IMR-90 (cell line): ENCODE data around the gene BHLHA15. TPM values are rescaled to one million over a fixed set of nuclear protein-coding genes. Genes with fewer than 3 reads are reported as not detected.

Experiments
- ATAC-seq: fragments of 200-7000 bp; cut with Tn5 transposase; 2 replicates; pipeline ENCODE4 v1.9.1; 2020; ENCODE audit warnings: low read depth, mild to moderate bottlenecking, moderate library complexity
- BruUV-seq: library from RNA; stranded (reverse); fragments of 400-500 nt; replicated peaks from 2 replicates; lab custom pipeline; 2021; lab: Mats Ljungman, UMichigan
- CTCF ChIA-PET: fragments of 300-600 bp; formaldehyde crosslinking; extraction: SDS; loops from one replicate; lab custom pipeline; 2021; ENCODE audit warnings: antibody characterized with exemption; lab: Yijun Ruan, JAX
- POLR2A ChIA-PET: fragments of 300-600 bp; sonication (Branson Sonifier 250); formaldehyde crosslinking; loops from one replicate; lab custom pipeline; 2022; ENCODE audit warnings: antibody characterized with exemption; ENCODE audit not compliant: unreplicated experiment; lab: Charles Lee
- DNase-seq: peaks from one replicate; pipeline ENCODE4 v3.0.0; 2013
- H2AFZ ChIP-seq: replicated peaks from 2 replicates; pipeline ENCODE3; 2013; ENCODE audit warnings: low read length, mild to moderate bottlenecking; ENCODE audit not compliant: poor library complexity
- H2AK5ac ChIP-seq: 2 replicates; pipeline ENCODE4 v1.6.1; 2013; ENCODE audit warnings: low read depth, low read length, inconsistent platforms
- H2AK9ac ChIP-seq: replicated peaks from 2 replicates; pipeline ENCODE3; 2013; ENCODE audit warnings: mild to moderate bottlenecking, low read depth, low read length, moderate library complexity; ENCODE audit not compliant: poor library complexity
- H2BK120ac ChIP-seq: 2 replicates; pipeline ENCODE4 v1.6.1; 2013; ENCODE audit warnings: low read depth, low read length, inconsistent platforms
- H2BK15ac ChIP-seq: 3 replicates; pipeline ENCODE4 v1.6.1; 2013; ENCODE audit warnings: low read depth, low read length, inconsistent platforms
- H2BK20ac ChIP-seq: 2 replicates; pipeline ENCODE4 v1.6.1; 2013; ENCODE audit warnings: low read depth, mild to moderate bottlenecking, inconsistent platforms, low read length, moderate library complexity
- H2BK5ac ChIP-seq: 2 replicates; pipeline ENCODE4 v1.6.1; 2013; ENCODE audit warnings: mild to moderate bottlenecking, low read depth, low read length, inconsistent platforms; ENCODE audit not compliant: poor library complexity, severe bottlenecking
- H3K14ac ChIP-seq: replicated peaks from 2 replicates; pipeline ENCODE4 v1.6.1; 2013; ENCODE audit warnings: low read depth, low read length, inconsistent platforms
- H3K18ac ChIP-seq: 2 replicates; pipeline ENCODE4 v1.6.1; 2013; ENCODE audit warnings: low read depth, low read length, control low read depth
- H3K23ac ChIP-seq: 2 replicates; pipeline ENCODE4 v1.6.1; 2013; ENCODE audit warnings: low read depth, low read length, inconsistent platforms
- H3K27ac ChIP-seq: 2 replicates; pipeline ENCODE4 v1.5.1; 2013; ENCODE audit warnings: mild to moderate bottlenecking, control low read depth, low read length; ENCODE audit not compliant: insufficient read depth
- H3K27me3 ChIP-seq: 2 replicates; pipeline ENCODE4 v1.6.1; 2013; ENCODE audit warnings: low read length; ENCODE audit not compliant: control insufficient read depth, insufficient read depth
- H3K36me3 ChIP-seq: 2 replicates; pipeline ENCODE4 v1.6.1; 2013; ENCODE audit warnings: low read length, mixed read lengths; ENCODE audit not compliant: control insufficient read depth, insufficient read depth
- H3K4ac ChIP-seq: 2 replicates; pipeline ENCODE4 v1.6.1; 2013; ENCODE audit warnings: low read depth, low read length, inconsistent platforms
- H3K4me1 ChIP-seq: 2 replicates; pipeline ENCODE4 v1.6.1; 2013; ENCODE audit warnings: low read length, mixed read lengths; ENCODE audit not compliant: control insufficient read depth, insufficient read depth
- H3K4me2 ChIP-seq: 2 replicates; pipeline ENCODE4 v1.6.1; 2013; ENCODE audit warnings: low read depth, mild to moderate bottlenecking, control low read depth, low read length, moderate library complexity
- H3K4me3 ChIP-seq: 2 replicates; pipeline ENCODE4 v1.5.1; 2013; ENCODE audit warnings: low read depth, mild to moderate bottlenecking, control low read depth, low read length, moderate library complexity; ENCODE audit not compliant: insufficient read depth
- H3K56ac ChIP-seq: 2 replicates; pipeline ENCODE4 v1.6.1; 2013; ENCODE audit warnings: low read length, inconsistent platforms; ENCODE audit not compliant: insufficient read depth; ENCODE audit errors: extremely low read depth
- H3K79me1 ChIP-seq, 2 experiments: 2 replicates each; pipeline ENCODE4 v1.6.1; 2013; ENCODE audit warnings: low read length in 2 of 2, inconsistent platforms in 1 of 2, low read depth in 1 of 2
- H3K9ac ChIP-seq: 2 replicates; pipeline ENCODE4 v1.6.1; 2013; ENCODE audit warnings: low read depth, low read length, control low read depth
- H3K9me1 ChIP-seq: 2 replicates; pipeline ENCODE4 v1.6.1; 2013; ENCODE audit warnings: low read length, inconsistent platforms; ENCODE audit not compliant: insufficient read depth
- H3K9me3 ChIP-seq: 2 replicates; pipeline ENCODE4 v1.6.1; 2013; ENCODE audit warnings: low read length; ENCODE audit not compliant: control insufficient read depth, insufficient read depth
- H4K20me1 ChIP-seq: 2 replicates; pipeline ENCODE4 v1.6.1; 2013; ENCODE audit warnings: low read length, inconsistent platforms; ENCODE audit not compliant: insufficient read depth
- H4K5ac ChIP-seq: 2 replicates; pipeline ENCODE4 v1.6.1; 2013; ENCODE audit warnings: mild to moderate bottlenecking, low read depth, low read length, control low read depth
- H4K8ac ChIP-seq, 2 experiments: 2 replicates each; pipeline ENCODE4 v1.6.1; 2013; ENCODE audit warnings: low read depth in 2 of 2, low read length in 2 of 2, control low read depth in 1 of 2, inconsistent platforms in 1 of 2
- H4K91ac ChIP-seq: 2 replicates; pipeline ENCODE4 v1.6.1; 2013; ENCODE audit warnings: low read depth, low read length, inconsistent platforms; ENCODE audit not compliant: insufficient read depth
- BHLHE40 ChIP-seq: fragments of 150-350 bp; IDR thresholded peaks from 2 replicates; pipeline ENCODE4 v1.6.1; 2016; ENCODE audit warnings: mild to moderate bottlenecking, low read depth, low read length
- CEBPB ChIP-seq: IDR thresholded peaks from 2 replicates; pipeline ENCODE4 v1.6.1; 2012; ENCODE audit warnings: low read depth, low read length, improper control_type of control experiment
- FOS ChIP-seq: fragments of 150-350 bp; IDR thresholded peaks from 2 replicates; pipeline ENCODE4 v1.6.1; 2016; ENCODE audit warnings: low read depth, low read length
- MAFK ChIP-seq: IDR thresholded peaks from 2 replicates; pipeline ENCODE4 v1.6.1; 2012; ENCODE audit warnings: low read depth, low read length, improper control_type of control experiment
- MAZ ChIP-seq: IDR thresholded peaks from 2 replicates; pipeline ENCODE4 v1.6.1; 2012; ENCODE audit warnings: low read depth, mild to moderate bottlenecking, low read length, improper control_type of control experiment, moderate library complexity, borderline replicate concordance
- POLR2A ChIP-seq: IDR thresholded peaks from 2 replicates; pipeline ENCODE4 v1.6.1; 2012; ENCODE audit warnings: mild to moderate bottlenecking, low read depth, low read length
- RCOR1 ChIP-seq: IDR thresholded peaks from 2 replicates; pipeline ENCODE4 v1.6.1; 2012; ENCODE audit warnings: mild to moderate bottlenecking, low read length, improper control_type of control experiment; ENCODE audit not compliant: insufficient replicate concordance
- RFX5 ChIP-seq: IDR thresholded peaks from 2 replicates; pipeline ENCODE4 v1.8.0; 2012; ENCODE audit warnings: low read depth, mild to moderate bottlenecking, low read length, moderate library complexity
- SMC3 ChIP-seq: fragments of 150-350 bp; IDR thresholded peaks from 2 replicates; pipeline ENCODE4 v1.6.1; 2016; ENCODE audit warnings: low read depth, mild to moderate bottlenecking, antibody characterized with exemption, low read length, moderate library complexity
- WGBS, 2 experiments: methylation state at CpG; one replicate each; pipeline versions ENCODE4 v1.1.5 to v1.1.7; 2013; ENCODE audit warnings: missing lambda C conversion rate in 2 of 2; ENCODE audit not compliant: insufficient read length in 1 of 2; ENCODE audit errors: extremely low coverage in 2 of 2; 5-methylcytosine and 5-hydroxymethylcytosine counted together
- dilution Hi-C: fragments of 300-500 bp; cut with HindIII; formaldehyde crosslinking; loops from one replicate; pipeline ENCODE4 v1.14.3; 2018; ENCODE audit warnings: low sequenced_read_pairs; ENCODE audit not compliant: unreplicated experiment
- in situ Hi-C: fragments of 300-500 bp; cut with MboI; formaldehyde crosslinking; loops from 3 replicates; pipeline ENCODE4 v1.14.3; 2019; ENCODE audit warnings: low sequenced_read_pairs, inconsistent platforms, mixed read lengths
- intact Hi-C: fragments of 100-400 bp; cut with micrococcal nuclease; formaldehyde crosslinking; loops from 2 replicates; pipeline ENCODE4 v1.10.0; 2022
- polyA plus RNA-seq, 3 experiments: library from polyadenylated mRNA; depleted of rRNA; stranded (reverse); fragments of >200 nt; gene quantifications; 2 replicates each; pipeline ENCODE4 v1.2.3, GENCODE V29; 2012; ENCODE audit warnings: low replicate concordance in 1 of 3
- total RNA-seq: library from RNA; depleted of rRNA; stranded (reverse); fragments of >200 nt; gene quantifications from 2 replicates; pipeline ENCODE4 v1.2.3, GENCODE V29; 2012
- TF ChIP-seq, protein P1 (sequence below): fragments of 150-350 bp; IDR thresholded peaks from 2 replicates; pipeline ENCODE4 v1.6.1; 2017; ENCODE audit warnings: mild to moderate bottlenecking, antibody characterized with exemption, low read length, low read depth
- TF ChIP-seq, protein P2 (sequence below): conservative IDR thresholded peaks from 2 replicates; pipeline ENCODE4 v1.5.1; 2012; ENCODE audit warnings: mild to moderate bottlenecking, low read depth, low read length, improper control_type of control experiment

The BHLHA15 gene
- total and polyA plus RNA-seq, 2 of the 4 experiments (the other 2 are of a cell fraction): not detected

DNA sequence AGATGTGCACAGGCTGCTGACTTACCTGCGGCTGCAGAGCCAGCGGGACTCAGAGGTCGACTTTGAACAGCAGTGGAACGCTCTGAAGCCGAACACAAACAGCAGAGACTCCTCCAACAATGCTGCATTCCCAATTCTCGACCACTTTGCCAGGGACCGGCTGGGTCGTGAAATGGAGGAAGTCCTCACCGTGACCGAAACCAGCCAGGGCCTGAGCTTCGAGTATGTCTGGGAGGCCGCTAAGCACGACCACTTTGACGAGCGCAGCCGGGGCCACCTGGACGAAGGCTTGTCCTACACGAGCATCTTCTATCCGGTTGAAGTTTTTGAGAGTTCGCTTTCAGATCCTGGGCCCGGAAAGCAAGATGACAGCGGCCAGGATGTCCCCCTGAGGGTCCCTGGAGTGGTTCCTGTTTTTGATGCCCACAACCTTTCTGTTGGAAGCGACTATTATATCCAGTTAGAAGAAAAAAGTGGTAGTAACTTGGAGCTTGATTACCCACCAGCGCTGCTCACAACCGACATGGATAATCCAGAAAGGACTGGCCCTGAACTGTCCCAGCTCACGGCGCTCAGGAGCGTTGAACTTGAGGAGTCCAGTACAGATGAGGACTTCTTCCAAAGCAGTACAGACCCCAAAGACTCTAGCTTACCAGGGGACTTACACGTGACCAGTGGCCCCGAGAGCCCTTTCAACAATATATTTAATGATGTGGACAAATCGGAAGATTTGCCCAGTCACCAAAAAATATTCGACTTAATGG is 19.4 kb upstream of the BHLHA15 start:
- no peak overlapping the region for H3K23ac ChIP-seq
- no peak overlapping the region for H2AK9ac ChIP-seq
- no peaks in the 10 kb centered on the region; the same call in 1 of the 2 replicates for H3K9me1 ChIP-seq
- no peaks in the 10 kb centered on the region for H3K9me3 ChIP-seq
- H3K18ac ChIP-seq: no peak overlapping the region
- no peak for TF ChIP-seq CEBPB
- TF ChIP-seq RCOR1: no peak
- TF ChIP-seq MAZ: no peak
- TF ChIP-seq BHLHE40: no peak
- TF ChIP-seq POLR2A: no peak
- no peak for TF ChIP-seq FOS
- TF ChIP-seq, protein P1, sequence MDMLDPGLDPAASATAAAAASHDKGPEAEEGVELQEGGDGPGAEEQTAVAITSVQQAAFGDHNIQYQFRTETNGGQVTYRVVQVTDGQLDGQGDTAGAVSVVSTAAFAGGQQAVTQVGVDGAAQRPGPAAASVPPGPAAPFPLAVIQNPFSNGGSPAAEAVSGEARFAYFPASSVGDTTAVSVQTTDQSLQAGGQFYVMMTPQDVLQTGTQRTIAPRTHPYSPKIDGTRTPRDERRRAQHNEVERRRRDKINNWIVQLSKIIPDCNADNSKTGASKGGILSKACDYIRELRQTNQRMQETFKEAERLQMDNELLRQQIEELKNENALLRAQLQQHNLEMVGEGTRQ: no peak
- TF ChIP-seq MAFK: no peak
- TF ChIP-seq, protein P2, sequence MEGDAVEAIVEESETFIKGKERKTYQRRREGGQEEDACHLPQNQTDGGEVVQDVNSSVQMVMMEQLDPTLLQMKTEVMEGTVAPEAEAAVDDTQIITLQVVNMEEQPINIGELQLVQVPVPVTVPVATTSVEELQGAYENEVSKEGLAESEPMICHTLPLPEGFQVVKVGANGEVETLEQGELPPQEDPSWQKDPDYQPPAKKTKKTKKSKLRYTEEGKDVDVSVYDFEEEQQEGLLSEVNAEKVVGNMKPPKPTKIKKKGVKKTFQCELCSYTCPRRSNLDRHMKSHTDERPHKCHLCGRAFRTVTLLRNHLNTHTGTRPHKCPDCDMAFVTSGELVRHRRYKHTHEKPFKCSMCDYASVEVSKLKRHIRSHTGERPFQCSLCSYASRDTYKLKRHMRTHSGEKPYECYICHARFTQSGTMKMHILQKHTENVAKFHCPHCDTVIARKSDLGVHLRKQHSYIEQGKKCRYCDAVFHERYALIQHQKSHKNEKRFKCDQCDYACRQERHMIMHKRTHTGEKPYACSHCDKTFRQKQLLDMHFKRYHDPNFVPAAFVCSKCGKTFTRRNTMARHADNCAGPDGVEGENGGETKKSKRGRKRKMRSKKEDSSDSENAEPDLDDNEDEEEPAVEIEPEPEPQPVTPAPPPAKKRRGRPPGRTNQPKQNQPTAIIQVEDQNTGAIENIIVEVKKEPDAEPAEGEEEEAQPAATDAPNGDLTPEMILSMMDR: no peak
- no peak for TF ChIP-seq SMC3
- no peak for TF ChIP-seq RFX5
- no peak overlapping the region for H2AK5ac ChIP-seq
- H3K4me2 ChIP-seq: no peak overlapping the region
- no peak overlapping the region for H3K56ac ChIP-seq
- no peak overlapping the region for H2BK5ac ChIP-seq
- H3K4me1 ChIP-seq: peaks cover 2% of the 10 kb centered on the region; the same call in 1 of the 2 replicates
- no peak overlapping the region for H2BK15ac ChIP-seq
- 98% methylated on average over 23 of the region's 32 CpGs; no CpG with 5 or more reads in 1 of the 2 experiments for WGBS, 2 experiments
- no peak overlapping the region for H4K91ac ChIP-seq
- no peaks in the 10 kb centered on the region for H3K27me3 ChIP-seq
- no peak overlapping the region for H2BK20ac ChIP-seq
- no peak overlapping the region for H3K27ac ChIP-seq
- H2AFZ ChIP-seq: no peak overlapping the region
- H3K4me3 ChIP-seq: no peak overlapping the region
- dilution Hi-C loops (no loop called here), in situ Hi-C loops (no loop called here), intact Hi-C loops (no loop called here)
- no peak overlapping the region for H3K4ac ChIP-seq
- no peak overlapping the region for H4K8ac ChIP-seq
- no TSS peak for BruUV-seq
- H3K9ac ChIP-seq: no peak overlapping the region
- no peak overlapping the region for H4K5ac ChIP-seq
- ChIA-PET CTCF (no interaction called here), POLR2A (no interaction called here)
- H3K36me3 ChIP-seq: peaks cover 21% of the 10 kb centered on the region; the same call in 1 of the 2 replicates
- no peak overlapping the region for H3K14ac ChIP-seq
- H3K79me1 ChIP-seq: no peaks in the 10 kb centered on the region; a peak in 1 of 4 replicates
- ATAC-seq: no peak
- no peaks in the 10 kb centered on the region for H4K20me1 ChIP-seq
- DNase-seq: no peak
- no peak overlapping the region for H2BK120ac ChIP-seq
